Measurements from ENCODE around the gene OXCT1.

The OXCT1 gene

DNA sequence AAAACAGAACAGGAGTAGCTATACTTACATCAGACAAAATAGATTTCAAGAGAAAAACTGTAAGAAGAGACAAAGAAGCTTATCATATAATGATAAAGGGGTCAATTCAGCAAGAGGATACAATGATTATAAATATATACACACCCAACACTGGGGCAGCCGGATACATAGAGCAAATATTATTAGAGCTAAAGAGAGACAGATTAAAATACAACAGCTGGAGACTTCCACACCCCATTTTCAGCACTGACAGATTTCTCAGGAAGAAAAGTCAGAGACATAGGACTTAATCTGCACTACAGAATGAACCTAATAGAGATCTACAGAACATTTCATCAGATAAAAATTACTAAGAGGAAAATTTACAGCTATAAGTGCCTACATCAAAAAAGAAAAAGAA, 35.7 kb downstream of the OXCT1 start:
- TF ChIP-seq, protein P1, sequence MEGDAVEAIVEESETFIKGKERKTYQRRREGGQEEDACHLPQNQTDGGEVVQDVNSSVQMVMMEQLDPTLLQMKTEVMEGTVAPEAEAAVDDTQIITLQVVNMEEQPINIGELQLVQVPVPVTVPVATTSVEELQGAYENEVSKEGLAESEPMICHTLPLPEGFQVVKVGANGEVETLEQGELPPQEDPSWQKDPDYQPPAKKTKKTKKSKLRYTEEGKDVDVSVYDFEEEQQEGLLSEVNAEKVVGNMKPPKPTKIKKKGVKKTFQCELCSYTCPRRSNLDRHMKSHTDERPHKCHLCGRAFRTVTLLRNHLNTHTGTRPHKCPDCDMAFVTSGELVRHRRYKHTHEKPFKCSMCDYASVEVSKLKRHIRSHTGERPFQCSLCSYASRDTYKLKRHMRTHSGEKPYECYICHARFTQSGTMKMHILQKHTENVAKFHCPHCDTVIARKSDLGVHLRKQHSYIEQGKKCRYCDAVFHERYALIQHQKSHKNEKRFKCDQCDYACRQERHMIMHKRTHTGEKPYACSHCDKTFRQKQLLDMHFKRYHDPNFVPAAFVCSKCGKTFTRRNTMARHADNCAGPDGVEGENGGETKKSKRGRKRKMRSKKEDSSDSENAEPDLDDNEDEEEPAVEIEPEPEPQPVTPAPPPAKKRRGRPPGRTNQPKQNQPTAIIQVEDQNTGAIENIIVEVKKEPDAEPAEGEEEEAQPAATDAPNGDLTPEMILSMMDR (IDR thresholded peaks at IDR 0.05; ENCODE audit: low read depth, low read length, missing control alignments): no peak
- H3K4me3 ChIP-seq (replicated peaks; ENCODE audit: low read depth, low read length): no peak overlapping the region

DNA sequence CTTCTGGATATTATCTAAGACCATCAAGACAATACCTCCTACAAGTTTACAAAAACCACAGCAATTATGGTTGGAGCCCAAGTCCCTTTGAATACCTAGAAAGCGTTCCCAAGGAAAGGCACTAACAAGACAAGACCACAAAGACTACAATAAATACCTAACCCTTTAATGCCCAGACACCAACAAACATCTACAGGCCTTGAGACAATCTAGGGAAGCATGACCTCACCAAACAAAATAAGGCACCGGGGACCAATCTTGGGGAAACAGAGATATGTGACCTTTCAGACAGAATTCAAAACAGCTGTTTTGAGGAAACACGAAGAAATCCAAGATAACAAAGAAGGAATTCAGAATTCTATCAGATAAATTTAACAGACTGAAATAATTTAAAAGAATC, 37.8 kb downstream of the OXCT1 start:
- H3K4me3 ChIP-seq (replicated peaks; ENCODE audit: low read depth, low read length): no peak overlapping the region
- TF ChIP-seq, protein P1 (IDR thresholded peaks at IDR 0.05; ENCODE audit: low read depth, low read length, missing control alignments): no peak
- DNase-seq (ENCODE audit: extremely low read depth, low read depth): no peak

More for the DNA sequence above, 35.7 kb downstream of the OXCT1 start:
- no peak for DNase-seq (ENCODE audit: extremely low read depth, low read depth)

DNA sequence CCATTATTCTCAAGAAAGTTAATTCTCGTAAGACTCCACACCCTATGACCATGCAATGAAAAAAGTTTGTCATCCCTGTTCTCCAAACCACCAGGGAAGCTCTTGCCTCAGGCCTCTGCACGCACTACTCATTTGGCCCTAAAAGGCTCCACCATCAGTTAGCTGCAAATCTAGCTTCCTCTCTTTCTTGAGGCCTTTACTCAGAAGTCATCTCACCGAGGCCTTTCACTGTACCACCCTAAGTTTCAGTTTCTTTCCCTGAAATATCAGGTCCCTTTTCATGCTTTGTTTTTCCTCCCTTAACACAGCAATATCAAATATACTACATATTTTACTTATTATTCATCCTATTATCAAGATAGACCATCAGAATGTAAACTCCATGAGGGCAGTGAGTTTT, 39.1 kb downstream of the OXCT1 start:
- no peak for DNase-seq (ENCODE audit: extremely low read depth, low read depth)
- TF ChIP-seq, protein P1 (IDR thresholded peaks at IDR 0.05; ENCODE audit: low read depth, low read length, missing control alignments): no peak
- no peak overlapping the region for H3K4me3 ChIP-seq (replicated peaks; ENCODE audit: low read depth, low read length)

DNA sequence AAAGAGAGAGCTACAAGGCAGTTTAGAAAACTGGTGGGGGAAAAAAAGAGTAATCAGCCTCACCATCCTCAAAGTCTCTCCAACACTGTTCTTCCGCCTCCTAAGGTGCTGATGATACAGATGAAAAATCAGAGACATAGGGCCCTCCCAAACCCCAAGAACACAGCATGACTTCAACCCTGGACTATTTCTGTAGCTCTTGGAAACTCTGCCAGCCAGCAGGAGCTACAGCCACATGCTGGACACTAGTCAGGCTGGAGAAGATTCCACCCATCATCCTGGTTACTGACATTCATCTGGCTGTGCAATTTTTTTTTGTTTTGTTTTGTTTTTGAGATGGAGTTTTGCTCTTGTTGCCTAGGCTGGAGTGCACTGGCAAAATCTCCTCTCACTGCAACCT, 42.4 kb downstream of the OXCT1 start:
- TF ChIP-seq, protein P1 (IDR thresholded peaks at IDR 0.05; ENCODE audit: low read depth, low read length, missing control alignments): no peak
- DNase-seq (ENCODE audit: extremely low read depth, low read depth): no peak

DNA sequence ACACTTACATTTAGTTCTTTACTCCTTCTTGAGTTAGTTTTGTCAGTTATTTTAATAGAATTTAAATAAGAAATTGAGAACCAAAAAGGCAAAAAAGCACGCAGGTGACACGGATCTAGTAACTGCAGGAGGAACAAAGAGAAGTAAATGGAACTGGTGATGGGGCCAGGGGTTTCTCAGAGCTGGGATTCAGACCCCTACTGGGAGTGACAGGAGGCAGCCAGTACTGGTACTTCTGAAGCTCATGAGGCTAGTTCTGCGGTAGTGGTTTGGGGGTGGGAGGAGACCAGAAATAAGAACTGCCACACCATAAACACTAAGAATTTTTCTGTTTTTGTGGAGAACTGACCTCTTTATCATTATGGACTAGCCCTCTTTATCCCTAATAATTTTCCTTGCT, 48.2 kb downstream of the OXCT1 start:
- no peak overlapping the region for H3K4me3 ChIP-seq (replicated peaks; ENCODE audit: low read depth, low read length)
- TF ChIP-seq, protein P1 (IDR thresholded peaks at IDR 0.05; ENCODE audit: low read depth, low read length, missing control alignments): no peak
- no peak for DNase-seq (ENCODE audit: extremely low read depth, low read depth)

More for the DNA sequence above, 42.4 kb downstream of the OXCT1 start:
- H3K4me3 ChIP-seq (replicated peaks; ENCODE audit: low read depth, low read length): no peak overlapping the region

DNA sequence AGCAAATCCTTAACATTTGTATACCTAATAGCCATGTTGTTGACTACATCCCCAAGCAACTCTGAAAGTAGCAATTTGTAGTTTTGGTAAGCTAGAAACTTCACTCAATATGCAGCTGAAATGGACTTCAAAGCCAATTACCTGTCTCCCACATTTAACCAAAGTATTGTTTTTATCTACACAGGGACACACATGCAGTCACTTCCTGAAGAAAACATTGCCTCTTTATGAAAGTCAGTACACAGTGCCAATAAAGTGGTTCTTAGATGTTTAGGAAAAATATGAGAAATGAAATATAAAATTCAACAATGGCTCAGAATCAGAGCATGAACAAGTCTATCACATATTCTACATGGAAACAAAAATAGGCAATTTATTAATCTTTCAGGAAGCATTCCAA, 49.2 kb downstream of the OXCT1 start:
- TF ChIP-seq, protein P1 (IDR thresholded peaks at IDR 0.05; ENCODE audit: low read depth, low read length, missing control alignments): no peak
- DNase-seq (ENCODE audit: extremely low read depth, low read depth): no peak

DNA sequence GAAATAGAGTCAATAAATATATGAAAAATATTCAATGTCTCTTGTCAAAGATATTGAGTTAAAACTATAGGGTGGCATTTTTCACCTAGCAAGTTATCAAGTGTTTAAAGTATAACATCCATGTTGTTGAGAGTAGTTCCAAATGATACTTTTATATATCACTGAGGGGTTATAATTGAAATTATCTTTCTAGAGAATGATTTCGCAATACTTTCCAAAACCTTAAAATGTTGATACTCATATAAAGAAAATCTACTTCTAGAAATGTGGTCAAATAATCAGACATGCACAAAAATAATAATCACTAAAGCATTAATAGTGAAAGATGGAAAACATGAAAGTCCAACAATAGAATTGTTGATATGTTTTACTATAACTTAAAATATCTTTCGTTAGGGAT, 50.1 kb downstream of the OXCT1 start:
- TF ChIP-seq, protein P1 (IDR thresholded peaks at IDR 0.05; ENCODE audit: low read depth, low read length, missing control alignments): no peak
- no peak overlapping the region for H3K4me3 ChIP-seq (replicated peaks; ENCODE audit: low read depth, low read length)
- DNase-seq (ENCODE audit: extremely low read depth, low read depth): no peak

More for the DNA sequence above, 49.2 kb downstream of the OXCT1 start:
- H3K4me3 ChIP-seq (replicated peaks; ENCODE audit: low read depth, low read length): no peak overlapping the region

Measured in HFF-Myc (cell line).